ENCODE results near the gene DEFB127.
"Not testable (repeated sequence)": the region's sequence is repeated elsewhere in the genome, so short reads cannot be mapped to it uniquely, and the experiment has no call there.

The DEFB127 gene

GRCh38 chr20:157154-157553 lies at the start of gene DEFB127:
TSS of gene DEFB127 (plus strand) at chr20:157454. CDS start at chr20:157545, 91 bp downstream.
- no peak for DNase-seq (ENCODE audit: low read depth)

- no peak for DNase-seq (ENCODE audit: low read depth)
Observed at GRCh38 chr20:112396-112795, 44.9 kb upstream of the DEFB127 start.

- DNase-seq (ENCODE audit: low read depth): no peak
Observed at GRCh38 chr20:117518-117917, 39.7 kb upstream of the DEFB127 start.

- DNase-seq (ENCODE audit: low read depth): not testable (repeated sequence)
Observed at GRCh38 chr20:129786-130323, 27.4 kb upstream of the DEFB127 start.

GRCh38 chr20:137668-138490 lies 19.4 kb upstream of the DEFB127 start:
- peak; percentile 1 for DNase-seq (ENCODE audit: low read depth)

- no peak for DNase-seq (ENCODE audit: low read depth)
Observed at GRCh38 chr20:142290-142689, 15.0 kb upstream of the DEFB127 start, which contains the start of gene DEFB126. TSS of gene DEFB126 (plus strand) at chr20:142590. CDS start at chr20:142629, 39 bp downstream.

- DNase-seq (ENCODE audit: low read depth): no peak
Observed at GRCh38 chr20:145877-146276, 11.4 kb upstream of the DEFB127 start.

GRCh38 chr20:152131-152530 lies 5.1 kb upstream of the DEFB127 start:
- DNase-seq (ENCODE audit: low read depth): no peak

GRCh38 chr20:164618-165017 lies 7.4 kb downstream of the DEFB127 start:
- DNase-seq (ENCODE audit: low read depth): no peak

- DNase-seq (ENCODE audit: low read depth): no peak
Observed at GRCh38 chr20:168876-169275, 11.6 kb downstream of the DEFB127 start.

- DNase-seq (ENCODE audit: low read depth): no peak
Observed at GRCh38 chr20:184288-184687, 27.0 kb downstream of the DEFB127 start.

- no peak for DNase-seq (ENCODE audit: low read depth)
Observed at GRCh38 chr20:187733-188132, 30.5 kb downstream of the DEFB127 start.

- no peak for DNase-seq (ENCODE audit: low read depth)
Observed at GRCh38 chr20:189611-190010, 32.4 kb downstream of the DEFB127 start, which contains the start of gene DEFB128. TSS of gene DEFB128 (minus strand) at chr20:189711. CDS start at chr20:189623, 88 bp downstream.

GRCh38 chr20:198225-198624 lies 41.0 kb downstream of the DEFB127 start:
- DNase-seq (ENCODE audit: low read depth): no peak

GRCh38 chr20:199996-200395 lies 42.7 kb downstream of the DEFB127 start:
- DNase-seq (ENCODE audit: low read depth): no peak

- DNase-seq (ENCODE audit: low read depth): not testable (repeated sequence)
Observed at GRCh38 chr20:203630-204029, 46.4 kb downstream of the DEFB127 start.
